ENCODE measurements around the gene EFHC1. TPM values are rescaled to one million over a fixed set of nuclear protein-coding genes. Genes with fewer than 3 reads are reported as not detected.

The EFHC1 gene
- total and polyA plus RNA-seq, 2 of the 13 experiments (the other 11 are each of a cell fraction or from before 2014, with no cell fraction given): 23.4 to 29.5 TPM

DNA sequence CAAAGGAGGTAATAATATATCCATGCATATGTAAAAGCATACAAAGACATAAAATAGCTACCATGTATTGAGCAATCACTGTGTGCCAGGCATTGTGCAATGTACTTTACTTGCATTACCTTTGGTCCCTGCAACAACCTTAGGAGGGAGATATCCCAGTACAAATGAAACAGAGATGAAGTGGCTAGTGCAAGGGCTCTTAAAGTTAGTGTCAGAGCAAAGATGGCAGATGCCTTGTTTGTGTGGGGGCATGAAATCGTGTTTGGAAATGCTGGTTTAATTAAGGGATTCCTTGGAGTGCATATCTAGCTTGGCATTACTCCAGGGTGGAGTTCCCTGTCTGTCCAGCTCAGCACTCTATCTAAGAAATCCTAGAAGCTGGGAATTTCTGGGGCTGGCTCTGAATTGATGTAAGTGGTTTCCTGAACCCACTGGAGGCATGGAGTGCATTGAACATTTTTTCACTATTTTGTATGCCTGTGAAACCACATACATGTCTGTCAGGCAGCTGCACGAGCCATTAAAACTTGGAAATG, 48.4 kb upstream of the EFHC1 start (continued):
- TF ChIP-seq, protein P1, sequence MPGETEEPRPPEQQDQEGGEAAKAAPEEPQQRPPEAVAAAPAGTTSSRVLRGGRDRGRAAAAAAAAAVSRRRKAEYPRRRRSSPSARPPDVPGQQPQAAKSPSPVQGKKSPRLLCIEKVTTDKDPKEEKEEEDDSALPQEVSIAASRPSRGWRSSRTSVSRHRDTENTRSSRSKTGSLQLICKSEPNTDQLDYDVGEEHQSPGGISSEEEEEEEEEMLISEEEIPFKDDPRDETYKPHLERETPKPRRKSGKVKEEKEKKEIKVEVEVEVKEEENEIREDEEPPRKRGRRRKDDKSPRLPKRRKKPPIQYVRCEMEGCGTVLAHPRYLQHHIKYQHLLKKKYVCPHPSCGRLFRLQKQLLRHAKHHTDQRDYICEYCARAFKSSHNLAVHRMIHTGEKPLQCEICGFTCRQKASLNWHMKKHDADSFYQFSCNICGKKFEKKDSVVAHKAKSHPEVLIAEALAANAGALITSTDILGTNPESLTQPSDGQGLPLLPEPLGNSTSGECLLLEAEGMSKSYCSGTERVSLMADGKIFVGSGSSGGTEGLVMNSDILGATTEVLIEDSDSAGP (CRISPR knock-in tag; IDR thresholded peaks at IDR 0.05; ENCODE audit: borderline replicate concordance): no peak
- TF ChIP-seq KDM6A (CRISPR knock-in tag; IDR thresholded peaks at IDR 0.05; ENCODE audit: low read depth): no peak

DNA sequence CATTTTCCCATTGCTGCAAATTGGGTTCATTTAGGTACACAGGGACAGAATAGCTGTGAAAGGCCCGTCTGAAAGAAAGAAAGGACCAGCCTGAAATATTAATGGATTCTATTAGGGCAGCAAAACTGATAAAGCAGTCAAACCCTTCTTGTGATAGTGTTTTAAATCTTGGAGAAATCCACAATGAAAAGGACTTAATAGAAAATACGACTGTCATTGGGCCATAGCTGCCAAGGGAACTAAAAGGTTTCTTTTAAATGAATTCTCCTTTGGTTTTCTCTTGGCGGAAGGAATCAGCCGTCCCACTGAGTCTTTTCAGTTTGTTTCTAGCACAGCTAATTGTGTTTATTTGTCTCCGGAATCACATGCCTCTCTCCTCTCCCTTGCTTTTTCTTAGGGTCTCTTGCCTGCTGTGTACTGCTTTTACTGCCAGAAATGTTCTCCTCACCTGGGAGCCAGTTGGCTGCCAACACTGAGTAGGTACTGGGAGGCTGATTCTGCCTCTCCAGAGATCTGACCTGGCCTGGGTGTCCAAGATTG, 46.9 kb upstream of the EFHC1 start:
- Histone ChIP-seq H3K79me2 (ENCODE audit: insufficient read depth, low read length) (peaks cover 91% of the 10 kb centered on the region), H3K4me2 (ENCODE audit: low read depth, low read length) (no peak overlapping the region), H3K27me3 (ENCODE audit: control insufficient read depth in 1 of 2, insufficient read depth in 2 of 2, low read length in 2 of 2) (no peaks in the 10 kb centered on the region), H2AFZ (ENCODE audit: low read length) (no peak overlapping the region), H3K27ac (ENCODE audit: extremely low read length, insufficient read depth, low read length) (no peak overlapping the region), H3K9ac (ENCODE audit: insufficient read depth, low read depth, low read length) (no peak overlapping the region), H3K9me3 (ENCODE audit: low read length) (no peaks in the 10 kb centered on the region), H3K4me3 (replicated peaks in 1 of 3; ENCODE audit: insufficient read depth in 1 of 3, low read depth in 2 of 3, low read length in 3 of 3) (no peak overlapping the region), H4K20me1 (ENCODE audit: insufficient read depth, low read length) (peaks cover 29% of the 10 kb centered on the region), H3K4me1 (ENCODE audit: insufficient read depth, low read length) (peaks cover 96% of the 10 kb centered on the region), H3K36me3 (replicated peaks in 1 of 2; ENCODE audit: control insufficient read depth in 1 of 2, insufficient read depth in 2 of 2, low read length in 2 of 2) (peaks cover 2 to 15% of the 10 kb centered on the region in 2 experiments; a peak in 4 of 5 replicates)
- intact Hi-C loops (cut with micrococcal nuclease; ENCODE audit: unreplicated experiment): no loop called here
- ChIA-PET CTCF (ENCODE audit: low intra/inter-chr PET ratio, low total read pairs) (no interaction called here), POLR2A (interaction anchor here (1.3 to 2.0 kb wide), 2 partner anchors 20 to 88 kb away, joined by 3 to 9 read pairs; partner anchors contain the start of gene MCM3)
- in situ Hi-C loops (cut with HindIII; ENCODE audit: extremely low pct_ligation_motif_present, low pct_unique_long_range_greater_than_20kb): no loop called here
- ATAC-seq (no peak), FAIRE-seq (no peak), DNase-seq (ENCODE audit: low spot score) (no peak)
- WGBS (ENCODE audit: low lambda C conversion rate): 94% methylated on average over 5 of the region's 5 CpGs
- TF ChIP-seq MYC (CRISPR knock-in tag; IDR thresholded peaks at IDR 0.05; ENCODE audit: borderline replicate concordance): no peak
- no peak for TF ChIP-seq ZNF614 (CRISPR knock-in tag; IDR thresholded peaks at IDR 0.05; ENCODE audit: borderline replicate concordance)
- TF ChIP-seq ZNF768 (CRISPR knock-in tag; IDR thresholded peaks at IDR 0.05): no peak
- TF ChIP-seq, protein P2, sequence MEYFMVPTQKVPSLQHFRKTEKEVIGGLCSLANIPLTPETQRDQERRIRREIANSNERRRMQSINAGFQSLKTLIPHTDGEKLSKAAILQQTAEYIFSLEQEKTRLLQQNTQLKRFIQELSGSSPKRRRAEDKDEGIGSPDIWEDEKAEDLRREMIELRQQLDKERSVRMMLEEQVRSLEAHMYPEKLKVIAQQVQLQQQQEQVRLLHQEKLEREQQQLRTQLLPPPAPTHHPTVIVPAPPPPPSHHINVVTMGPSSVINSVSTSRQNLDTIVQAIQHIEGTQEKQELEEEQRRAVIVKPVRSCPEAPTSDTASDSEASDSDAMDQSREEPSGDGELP (IDR thresholded peaks at IDR 0.05; ENCODE audit: borderline replicate concordance, low read depth): no peak
- no peak for TF ChIP-seq SP140L (CRISPR knock-in tag; IDR thresholded peaks at IDR 0.05; ENCODE audit: borderline replicate concordance)
- TF ChIP-seq, protein P3, sequence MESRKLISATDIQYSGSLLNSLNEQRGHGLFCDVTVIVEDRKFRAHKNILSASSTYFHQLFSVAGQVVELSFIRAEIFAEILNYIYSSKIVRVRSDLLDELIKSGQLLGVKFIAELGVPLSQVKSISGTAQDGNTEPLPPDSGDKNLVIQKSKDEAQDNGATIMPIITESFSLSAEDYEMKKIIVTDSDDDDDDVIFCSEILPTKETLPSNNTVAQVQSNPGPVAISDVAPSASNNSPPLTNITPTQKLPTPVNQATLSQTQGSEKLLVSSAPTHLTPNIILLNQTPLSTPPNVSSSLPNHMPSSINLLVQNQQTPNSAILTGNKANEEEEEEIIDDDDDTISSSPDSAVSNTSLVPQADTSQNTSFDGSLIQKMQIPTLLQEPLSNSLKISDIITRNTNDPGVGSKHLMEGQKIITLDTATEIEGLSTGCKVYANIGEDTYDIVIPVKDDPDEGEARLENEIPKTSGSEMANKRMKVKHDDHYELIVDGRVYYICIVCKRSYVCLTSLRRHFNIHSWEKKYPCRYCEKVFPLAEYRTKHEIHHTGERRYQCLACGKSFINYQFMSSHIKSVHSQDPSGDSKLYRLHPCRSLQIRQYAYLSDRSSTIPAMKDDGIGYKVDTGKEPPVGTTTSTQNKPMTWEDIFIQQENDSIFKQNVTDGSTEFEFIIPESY (CRISPR knock-in tag; IDR thresholded peaks at IDR 0.05): no peak
- TF ChIP-seq, protein P4, sequence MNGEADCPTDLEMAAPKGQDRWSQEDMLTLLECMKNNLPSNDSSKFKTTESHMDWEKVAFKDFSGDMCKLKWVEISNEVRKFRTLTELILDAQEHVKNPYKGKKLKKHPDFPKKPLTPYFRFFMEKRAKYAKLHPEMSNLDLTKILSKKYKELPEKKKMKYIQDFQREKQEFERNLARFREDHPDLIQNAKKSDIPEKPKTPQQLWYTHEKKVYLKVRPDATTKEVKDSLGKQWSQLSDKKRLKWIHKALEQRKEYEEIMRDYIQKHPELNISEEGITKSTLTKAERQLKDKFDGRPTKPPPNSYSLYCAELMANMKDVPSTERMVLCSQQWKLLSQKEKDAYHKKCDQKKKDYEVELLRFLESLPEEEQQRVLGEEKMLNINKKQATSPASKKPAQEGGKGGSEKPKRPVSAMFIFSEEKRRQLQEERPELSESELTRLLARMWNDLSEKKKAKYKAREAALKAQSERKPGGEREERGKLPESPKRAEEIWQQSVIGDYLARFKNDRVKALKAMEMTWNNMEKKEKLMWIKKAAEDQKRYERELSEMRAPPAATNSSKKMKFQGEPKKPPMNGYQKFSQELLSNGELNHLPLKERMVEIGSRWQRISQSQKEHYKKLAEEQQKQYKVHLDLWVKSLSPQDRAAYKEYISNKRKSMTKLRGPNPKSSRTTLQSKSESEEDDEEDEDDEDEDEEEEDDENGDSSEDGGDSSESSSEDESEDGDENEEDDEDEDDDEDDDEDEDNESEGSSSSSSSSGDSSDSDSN (CRISPR knock-in tag; IDR thresholded peaks at IDR 0.05): no peak
- no peak for TF ChIP-seq ZNF605 (CRISPR knock-in tag; IDR thresholded peaks at IDR 0.05)
- no TSS peak for BruUV-seq (replicated peaks)
